Kidney (tissue), 14 donors: ENCODE data around the gene PLCB4. TPM values are rescaled to one million over a fixed set of nuclear protein-coding genes. Genes with fewer than 3 reads are reported as not detected.

Experiments used
- DNase-seq, 5 donors: peaks; one replicate each; pipeline ENCODE4 v3.0.0-alpha.2; 2013 to 2020
- FAIRE-seq: peaks from 2 replicates; lab custom pipeline; 2012; peaks lifted over from hg19 to GRCh38; lab: Jason Lieb, UNC
- H3K27ac ChIP-seq, 2 donors: one replicate each; pipeline ENCODE4 v1.7.0; 2013; ENCODE audit warnings: low read depth in 2 of 2, low read length in 2 of 2, inconsistent platforms in 1 of 2
- H3K27me3 ChIP-seq: one replicate; pipeline ENCODE4 v1.7.1; 2013; ENCODE audit warnings: low read length, inconsistent platforms; ENCODE audit not compliant: control insufficient read depth, insufficient read depth
- H3K36me3 ChIP-seq, 3 donors: one replicate each; pipeline versions ENCODE4 v1.7.0 to v1.7.1; 2013; ENCODE audit warnings: low read length in 3 of 3, control low read depth in 1 of 3, inconsistent platforms in 1 of 3; ENCODE audit not compliant: insufficient read depth in 3 of 3, control insufficient read depth in 2 of 3
- H3K4me1 ChIP-seq, 3 donors: one replicate each; pipeline versions ENCODE4 v1.7.0 to v1.7.1; 2013; ENCODE audit warnings: low read length in 3 of 3, inconsistent platforms in 1 of 3, low read depth in 1 of 3; ENCODE audit not compliant: control insufficient read depth in 2 of 3, insufficient read depth in 2 of 3
- H3K4me3 ChIP-seq, 3 donors: one replicate each; pipeline versions ENCODE4 v1.7.0 to v1.8.1; 2013; ENCODE audit warnings: low read length in 3 of 3, control low read depth in 1 of 3, inconsistent platforms in 1 of 3
- H3K9ac ChIP-seq, 3 donors: one replicate each; pipeline versions ENCODE4 v1.7.0 to v1.7.1; 2013; ENCODE audit warnings: low read length in 3 of 3, control low read depth in 1 of 3, inconsistent platforms in 1 of 3
- H3K9me3 ChIP-seq, 3 donors: one replicate each; pipeline versions ENCODE4 v1.7.0 to v1.7.1; 2013; ENCODE audit warnings: low read length in 3 of 3, control low read depth in 1 of 3, inconsistent platforms in 1 of 3; ENCODE audit not compliant: control insufficient read depth in 2 of 3, insufficient read depth in 1 of 3
- CTCF ChIP-seq: IDR thresholded peaks from 3 replicates; pipeline ENCODE4 v1.5.1; 2012; ENCODE audit warnings: mild to moderate bottlenecking, moderate library complexity, borderline replicate concordance; ENCODE audit not compliant: insufficient read depth; ENCODE audit errors: extremely low read depth
- intact Hi-C: fragments of 100-400 bp; cut with DNase I; formaldehyde crosslinking; loops from one replicate; pipeline ENCODE4 v1.11.1; 2022
- polyA plus RNA-seq: library from polyadenylated mRNA; stranded (reverse); fragments of 350-450 nt; fragmentation: Illumina TruSeq; extraction: RNeasy Lipid Tissue Mini Kit (QIAGEN cat#74804); gene quantifications from one replicate; pipeline ENCODE4 v1.2.3, GENCODE V29; 2014; ENCODE audit warnings: low read depth, low replicate concordance; ENCODE audit not compliant: insufficient read depth
- total RNA-seq: library from RNA; stranded (reverse); fragmentation: NEBNext Ultra II Directional; extraction: Animal tissue kit (Norgen Biotek cat#: 25700); gene quantifications from one replicate; pipeline ENCODE4 v1.2.1, GENCODE V29; 2021
- donor health status: control.
- donor health status: control.
- donor health status: control.
- donor health status: control.
- donor health status: control.
- donor health status: DM: yes; HTN: yes; CAD: no.
- donor health status: Normal renal cell carcinoma (clear cell type).

PLCB4 gene
- total and polyA plus RNA-seq, 2 donors from 2014 or later, result 2.8 to 17.7 TPM

- Histone ChIP-seq H3K9me3 (no peaks in the 10 kb centered on the region), H3K36me3 (no peaks in the 10 kb centered on the region), H3K4me1 (no peaks in the 10 kb centered on the region), H3K4me3 (no peak overlapping the region), H3K9ac (no peak overlapping the region), H3K27me3 (no peaks in the 10 kb centered on the region), H3K27ac (no peak overlapping the region)
- no peak for FAIRE-seq
- no peak for TF ChIP-seq CTCF
- DNase-seq, result no peak
- intact Hi-C loops, result no loop called here
Measured at GRCh38 chr20:9496155-9496554, 427.3 kb downstream of the PLCB4 start.

- intact Hi-C loops, result no loop called here
- TF ChIP-seq CTCF, result no peak
- no peak for DNase-seq
- H3K9ac ChIP-seq, result no peak overlapping the region
- H3K9me3 ChIP-seq, result no peaks in the 10 kb centered on the region
- H3K36me3 ChIP-seq, result no peaks in the 10 kb centered on the region
- no peaks in the 10 kb centered on the region for H3K4me1 ChIP-seq
- H3K27ac ChIP-seq, result no peak overlapping the region
- H3K4me3 ChIP-seq, result no peak overlapping the region
- H3K27me3 ChIP-seq, result no peaks in the 10 kb centered on the region
- no peak for FAIRE-seq
Measured at GRCh38 chr20:9498322-9498721, 429.4 kb downstream of the PLCB4 start.

GRCh38 chr20:9499126-9499899 lies 430.4 kb downstream of the PLCB4 start:
- Histone ChIP-seq H3K9me3 (no peaks in the 10 kb centered on the region), H3K4me3 (no peak overlapping the region), H3K36me3 (no peaks in the 10 kb centered on the region), H3K27ac (no peak overlapping the region), H3K9ac (no peak overlapping the region), H3K4me1 (no peaks in the 10 kb centered on the region), H3K27me3 (no peaks in the 10 kb centered on the region)
- no peak for DNase-seq
- intact Hi-C loops, result no loop called here
- TF ChIP-seq CTCF, result no peak
- FAIRE-seq, result no peak
